ENCODE data around the gene SKP1. TPM values are rescaled to one million over a fixed set of nuclear protein-coding genes. Genes with fewer than 3 reads are reported as not detected.

SKP1 gene
- total RNA-seq, 2 experiments from 2014 or later = 218 to 265 TPM

DNA sequence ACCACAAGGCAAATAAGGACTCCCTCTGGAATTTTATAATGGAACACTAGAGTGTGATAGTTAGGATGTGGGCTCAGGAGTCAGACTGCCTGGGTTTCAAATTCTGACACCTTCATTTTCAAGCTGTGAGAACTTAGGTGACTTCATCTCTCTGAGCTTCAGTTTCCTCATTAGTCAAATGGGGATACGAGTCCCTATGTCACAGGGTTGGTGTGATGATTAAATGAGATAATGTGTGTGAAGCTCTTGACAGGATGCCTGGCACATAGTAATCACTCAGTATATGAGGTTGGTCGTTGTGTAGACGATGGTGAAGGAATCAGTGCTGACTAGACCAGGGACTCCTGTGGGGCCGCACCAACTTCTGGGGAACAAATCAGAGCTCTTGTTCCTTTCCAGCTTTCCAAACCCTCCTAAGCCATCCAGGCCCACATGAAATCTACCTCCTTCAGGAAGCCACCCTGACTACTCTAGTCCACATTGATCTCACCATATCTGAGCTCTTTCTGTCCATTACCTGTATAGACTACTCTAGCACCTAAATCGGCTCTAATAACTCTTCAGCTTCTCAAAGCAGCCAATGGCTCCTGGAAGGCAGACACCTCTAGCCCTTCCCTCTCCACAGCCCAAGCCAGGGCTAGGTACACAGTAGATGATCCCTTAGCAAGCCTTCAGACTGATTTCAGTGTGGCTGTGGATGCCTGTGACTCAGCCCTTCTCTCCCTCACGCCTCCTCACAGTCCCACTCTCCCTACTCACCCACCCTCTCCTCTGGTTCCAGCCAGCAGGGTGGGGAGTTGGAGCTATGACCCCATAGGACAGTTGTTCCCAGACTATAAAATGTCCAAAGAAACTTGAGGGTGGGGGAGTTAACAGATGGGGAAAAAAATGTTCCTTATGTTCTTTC is 64.8 kb downstream of the SKP1 start:
- peak overlapping the region; percentile 89 for H3K27ac Mint-ChIP-seq
- peak overlapping the region; percentile 85 for H3K4me3 Mint-ChIP-seq
- H3K27me3 Mint-ChIP-seq = no peaks in the 10 kb centered on the region
- peak; percentile 71 for DNase-seq
- ChIA-PET CTCF (interaction anchor here (0.6 to 12.0 kb wide), 17 partner anchors 9 to 258 kb away, joined by 3 to 109 read pairs (median 4); no protein-coding TSS in a partner anchor), POLR2A (interaction anchor here (0.5 to 4.9 kb wide), 20 partner anchors 9 to 107 kb away, joined by 3 to 59 read pairs (median 4); no protein-coding TSS in a partner anchor)
- peaks cover 17% of the 10 kb centered on the region for H3K36me3 Mint-ChIP-seq (ENCODE audit: low read depth)
- H3K9me3 Mint-ChIP-seq (ENCODE audit: low read depth) = no peaks in the 10 kb centered on the region
- intact Hi-C loops (cut with DNase I, micrococcal nuclease) = loop anchor here (1.0 to 5.0 kb wide), 8 partner anchors 9 to 415 kb away; partner anchors contain the start of genes C5orf15 (in 1 of the 2), JADE2 (in 1 of the 2) and PPP2CA (in 1 of the 2)
- H3K4me1 Mint-ChIP-seq = peaks cover 53% of the 10 kb centered on the region
- ATAC-seq = peak; percentile 76

DNA sequence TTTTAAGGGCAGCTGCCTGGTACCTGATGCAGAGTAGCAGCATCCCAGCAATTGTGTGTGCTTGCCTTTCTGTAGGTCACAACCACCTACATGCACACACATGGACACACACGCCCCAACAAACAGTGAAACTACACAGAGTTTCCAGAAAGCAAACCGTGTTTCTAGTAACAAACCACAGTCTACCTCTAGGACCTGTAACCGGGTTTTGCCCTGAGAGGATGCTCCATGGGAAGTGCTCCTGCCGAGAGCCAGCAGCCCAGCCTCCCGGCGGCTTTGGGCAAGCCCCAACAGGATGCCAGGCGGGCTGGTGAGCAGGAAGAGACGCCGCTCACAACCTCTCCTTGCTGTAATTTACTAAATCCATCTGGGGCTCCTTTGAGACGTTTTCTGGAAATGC is 66.4 kb downstream of the SKP1 start:
- peaks cover 3% of the 10 kb centered on the region for H3K36me3 Mint-ChIP-seq (ENCODE audit: low read depth)
- DNase-seq = peak; percentile 63
- intact Hi-C loops (cut with DNase I, micrococcal nuclease) = loop anchor here in 1 of 2 experiments (5.0 kb wide), 3 partner anchors 117 to 417 kb away; partner anchors contain the start of genes C5orf15, JADE2 and PPP2CA
- no peak for ATAC-seq
- peak overlapping the region; percentile 85 for H3K4me3 Mint-ChIP-seq
- H3K9me3 Mint-ChIP-seq (ENCODE audit: low read depth) = no peaks in the 10 kb centered on the region
- ChIA-PET POLR2A (interaction anchor here (0.6 to 4.9 kb wide), 3 partner anchors 10 to 66 kb away, joined by 3 to 59 read pairs (median 15); no protein-coding TSS in a partner anchor), CTCF (interaction anchor here (1.2 to 12.0 kb wide), 6 partner anchors 18 to 70 kb away, joined by 4 to 109 read pairs (median 22); no protein-coding TSS in a partner anchor)
- no peaks in the 10 kb centered on the region for H3K27me3 Mint-ChIP-seq
- H3K4me1 Mint-ChIP-seq = peaks cover 63% of the 10 kb centered on the region
- peak overlapping the region; percentile 89 for H3K27ac Mint-ChIP-seq

DNA sequence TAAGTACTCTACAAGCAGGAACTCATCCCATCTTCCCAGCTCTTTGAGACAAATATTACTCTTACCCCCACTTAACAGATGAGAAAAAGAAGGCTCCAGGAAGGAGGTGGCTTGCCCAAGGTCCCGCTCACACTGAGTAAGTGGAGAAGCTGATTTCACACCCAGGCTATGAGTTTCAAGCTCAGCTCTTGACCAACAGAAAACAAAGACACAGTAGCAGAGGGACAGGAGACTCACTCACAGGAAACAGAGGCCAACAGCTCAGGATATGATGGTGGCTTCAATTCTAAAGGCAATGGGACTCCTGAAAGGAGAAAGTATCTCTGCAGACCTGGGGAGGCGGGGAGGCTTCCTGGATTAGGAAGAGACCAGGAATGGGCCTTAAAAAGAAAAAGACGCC is 69.0 kb downstream of the SKP1 start:
- Mint-ChIP-seq H3K4me1 (peaks cover 80% of the 10 kb centered on the region), H3K9me3 (ENCODE audit: low read depth) (no peaks in the 10 kb centered on the region), H3K27me3 (no peaks in the 10 kb centered on the region), H3K4me3 (no peak overlapping the region), H3K27ac (peak overlapping the region; percentile 18), H3K36me3 (ENCODE audit: low read depth) (no peaks in the 10 kb centered on the region)
- POLR2A ChIA-PET = interaction anchor here (1.7 kb wide), 1 partner anchor 11 kb away, joined by 5 read pairs; no protein-coding TSS in a partner anchor
- CTCF ChIA-PET = interaction anchor here (0.5 to 1.2 kb wide), 5 partner anchors 24 to 1640 kb away, joined by 3 to 4 read pairs (median 3); no protein-coding TSS in a partner anchor
- no peak for ATAC-seq
- no peak for DNase-seq
- intact Hi-C loops (cut with DNase I, micrococcal nuclease) = no loop called here

DNA sequence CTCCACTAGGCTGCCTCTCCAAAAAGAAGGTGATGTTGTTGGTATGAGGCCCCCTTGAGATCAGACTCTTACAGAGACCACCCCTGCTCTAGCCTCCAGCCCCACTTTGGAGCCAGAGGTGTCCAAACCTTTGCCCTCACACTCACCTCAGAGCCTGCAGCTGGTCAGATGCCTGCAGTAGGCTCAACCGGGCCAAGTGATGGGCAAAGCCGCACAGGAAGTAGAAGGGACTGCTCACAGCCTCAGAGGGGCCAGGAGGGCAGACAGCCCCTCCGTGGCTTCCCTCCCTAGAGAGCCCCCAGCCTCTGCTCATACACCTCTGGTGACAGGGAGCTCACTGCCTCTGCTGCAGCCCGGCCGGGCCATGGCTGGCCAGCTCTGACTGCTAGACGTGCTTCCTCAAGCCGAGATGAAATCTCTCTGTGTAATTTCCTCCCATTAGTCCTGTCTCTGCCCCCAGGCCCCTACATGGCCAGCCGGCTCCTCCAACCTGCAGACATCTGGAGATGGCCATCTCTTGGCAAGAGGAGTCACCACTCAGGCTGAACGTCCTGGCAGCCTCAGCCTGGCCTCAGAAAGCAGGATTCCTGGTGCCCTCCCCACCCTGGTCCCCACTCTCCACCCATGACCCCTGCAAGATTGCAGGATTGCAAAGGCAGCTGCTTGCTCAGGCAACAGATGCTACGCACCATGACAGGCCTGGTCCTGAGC is 69.6 kb downstream of the SKP1 start:
- Mint-ChIP-seq H3K27ac (peak overlapping the region; percentile 60), H3K4me1 (peaks cover 76% of the 10 kb centered on the region), H3K9me3 (ENCODE audit: low read depth) (no peaks in the 10 kb centered on the region), H3K36me3 (ENCODE audit: low read depth) (no peaks in the 10 kb centered on the region), H3K27me3 (no peaks in the 10 kb centered on the region), H3K4me3 (no peak overlapping the region)
- POLR2A ChIA-PET = interaction anchor here (1.7 kb wide), 1 partner anchor 12 kb away, joined by 5 read pairs; no protein-coding TSS in a partner anchor
- DNase-seq (no peak), ATAC-seq (no peak)
- CTCF ChIA-PET = interaction anchor here (0.5 to 1.2 kb wide), 4 partner anchors 25 to 1639 kb away, joined by 3 to 4 read pairs (median 4); no protein-coding TSS in a partner anchor
- intact Hi-C loops (cut with DNase I, micrococcal nuclease) = no loop called here

DNA sequence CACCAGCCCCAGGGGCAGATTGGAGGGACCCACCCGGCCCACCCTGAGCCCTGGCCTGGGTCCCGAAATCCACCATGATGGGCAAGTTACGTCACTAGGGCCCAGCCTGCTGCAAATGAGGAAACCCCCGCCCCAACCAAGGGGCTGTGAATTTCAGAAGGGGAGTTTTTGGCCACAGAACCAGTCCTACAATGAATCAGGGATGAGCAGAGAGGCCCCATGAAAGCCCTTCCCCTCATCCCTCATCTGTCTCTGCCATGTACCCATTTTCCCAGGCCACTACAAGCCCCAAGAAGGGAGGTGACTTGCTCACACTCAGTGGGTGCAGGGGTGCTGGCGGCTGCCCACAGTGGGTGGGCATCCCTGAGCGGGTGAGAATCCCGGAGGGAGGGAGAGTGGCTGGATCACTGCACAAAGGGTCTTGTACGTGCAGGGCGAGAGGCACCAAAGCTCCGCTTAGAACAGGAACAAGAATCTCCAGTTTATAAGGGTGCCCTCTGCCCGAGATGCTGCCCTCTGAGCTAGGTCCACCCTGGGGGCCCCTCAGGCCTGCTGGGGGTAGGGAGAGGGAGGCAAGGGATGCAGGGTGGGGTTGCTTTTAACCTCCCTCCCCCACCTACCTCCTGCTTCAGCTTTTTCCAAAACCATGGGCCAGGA is 72.6 kb downstream of the SKP1 start:
- DNase-seq (peak; percentile 73), ATAC-seq (peak; percentile 5)
- H3K9me3 Mint-ChIP-seq (ENCODE audit: low read depth) = no peaks in the 10 kb centered on the region
- no peaks in the 10 kb centered on the region for H3K36me3 Mint-ChIP-seq (ENCODE audit: low read depth)
- peaks cover 84% of the 10 kb centered on the region for H3K4me1 Mint-ChIP-seq
- H3K4me3 Mint-ChIP-seq = peak overlapping the region; percentile 60
- H3K27me3 Mint-ChIP-seq = no peaks in the 10 kb centered on the region
- H3K27ac Mint-ChIP-seq = peak overlapping the region; percentile 89
- intact Hi-C loops (cut with DNase I, micrococcal nuclease) = loop anchor here in 1 of 2 experiments (1.0 kb wide), 1 partner anchor 7 kb away; no protein-coding TSS in a partner anchor
- ChIA-PET POLR2A (interaction anchor here (0.7 to 1.2 kb wide), 6 partner anchors 8 to 36 kb away, joined by 3 to 12 read pairs (median 3); no protein-coding TSS in a partner anchor), CTCF (interaction anchor here (0.6 to 7.3 kb wide), 11 partner anchors 14 to 424 kb away, joined by 3 to 106 read pairs (median 8); no protein-coding TSS in a partner anchor)

DNA sequence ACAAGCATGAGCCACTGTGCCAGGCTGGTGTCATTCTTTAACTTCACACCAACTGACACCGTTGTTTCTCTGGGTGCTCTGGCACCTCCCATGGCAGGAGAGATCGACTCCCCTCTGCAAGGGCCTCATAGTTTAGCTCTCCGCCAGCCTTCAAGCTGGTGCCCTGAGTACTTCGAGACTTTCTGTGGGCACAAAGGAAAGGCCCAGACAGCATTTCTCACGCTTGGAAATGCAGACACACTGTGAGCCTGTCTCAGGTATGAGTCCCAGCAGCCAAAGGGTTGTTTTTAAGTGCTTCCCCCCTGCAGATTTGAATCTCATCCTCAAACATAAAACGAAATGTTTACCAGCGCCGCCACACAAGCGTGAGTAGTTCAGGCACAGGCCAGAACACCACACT is 73.4 kb downstream of the SKP1 start:
- peaks cover 91% of the 10 kb centered on the region for H3K4me1 Mint-ChIP-seq
- H3K36me3 Mint-ChIP-seq (ENCODE audit: low read depth) = no peaks in the 10 kb centered on the region
- no peaks in the 10 kb centered on the region for H3K27me3 Mint-ChIP-seq
- peak; percentile 77 for DNase-seq
- no peaks in the 10 kb centered on the region for H3K9me3 Mint-ChIP-seq (ENCODE audit: low read depth)
- intact Hi-C loops (cut with DNase I, micrococcal nuclease) = loop anchor here in 1 of 2 experiments (1.0 kb wide), 1 partner anchor 8 kb away; no protein-coding TSS in a partner anchor
- peak overlapping the region; percentile 89 for H3K27ac Mint-ChIP-seq
- ATAC-seq = peak; percentile 37
- CTCF ChIA-PET = interaction anchor here (0.8 to 7.3 kb wide), 9 partner anchors 14 to 63 kb away, joined by 3 to 106 read pairs (median 42); no protein-coding TSS in a partner anchor
- peak overlapping the region; percentile 22 for H3K4me3 Mint-ChIP-seq
- POLR2A ChIA-PET = interaction anchor here (0.7 to 1.0 kb wide), 3 partner anchors 9 to 35 kb away, joined by 3 to 12 read pairs (median 3); no protein-coding TSS in a partner anchor

DNA sequence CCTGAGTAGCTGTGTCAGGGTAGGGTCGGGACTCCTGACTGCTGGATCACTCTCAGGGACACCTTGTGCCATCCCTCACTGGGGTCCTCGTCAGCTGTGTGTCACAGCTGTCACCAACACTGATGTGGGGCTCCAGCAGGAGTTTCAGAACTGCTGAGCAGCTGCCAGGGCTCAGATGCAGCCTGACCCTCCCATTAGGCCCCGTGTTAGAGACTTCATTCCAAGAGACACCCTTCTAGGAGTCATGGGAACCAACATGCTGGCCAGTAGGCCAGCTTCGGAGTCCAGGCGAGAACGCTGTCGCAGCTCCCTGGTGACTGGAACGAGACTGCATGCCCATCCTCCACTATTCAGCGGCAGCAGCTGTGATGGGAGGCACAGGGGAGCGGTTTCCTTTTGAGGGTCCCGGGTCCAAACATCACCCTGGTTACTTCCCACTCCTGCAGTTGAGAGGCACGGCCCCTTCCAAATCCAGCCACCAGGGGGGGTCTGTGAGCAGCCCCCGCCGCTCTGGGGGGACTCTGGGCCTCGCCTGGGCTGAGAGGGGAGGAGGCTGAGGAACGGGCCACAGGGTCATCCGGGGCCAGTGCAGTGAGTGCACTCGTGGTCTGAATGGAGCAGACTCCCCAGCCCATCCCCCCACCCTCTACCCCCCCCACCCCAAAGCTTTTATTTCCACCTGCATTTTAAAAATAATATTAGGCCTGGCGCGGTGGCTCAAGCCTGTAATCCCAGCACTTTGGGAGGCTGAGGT is 74.9 kb downstream of the SKP1 start:
- intact Hi-C loops (cut with DNase I, micrococcal nuclease) = no loop called here
- Mint-ChIP-seq H3K27ac (no peak overlapping the region), H3K4me1 (peaks cover 93% of the 10 kb centered on the region), H3K36me3 (ENCODE audit: low read depth) (peaks cover 1% of the 10 kb centered on the region), H3K9me3 (ENCODE audit: low read depth) (no peaks in the 10 kb centered on the region), H3K27me3 (peaks cover 2% of the 10 kb centered on the region), H3K4me3 (no peak overlapping the region)
- ChIA-PET POLR2A (interaction anchor here (0.6 to 5.1 kb wide), 4 partner anchors 11 to 124 kb away, joined by 3 to 59 read pairs (median 4); partner anchors contain the start of genes PPP2CA and TCF7), CTCF (interaction anchor here (0.6 to 7.3 kb wide), 21 partner anchors 12 to 95 kb away, joined by 3 to 106 read pairs (median 16); no protein-coding TSS in a partner anchor)
- DNase-seq (peak; percentile 84), ATAC-seq (peak; percentile 11)

GRCh38 chr5:134100283-134101091 is 76.3 kb downstream of the SKP1 start:
- H3K27ac Mint-ChIP-seq = peak overlapping the region; percentile 84
- peak; percentile 94 for DNase-seq
- peaks cover 2% of the 10 kb centered on the region for H3K27me3 Mint-ChIP-seq
- POLR2A ChIA-PET = interaction anchor here (0.6 to 5.1 kb wide), 20 partner anchors 9 to 1609 kb away, joined by 3 to 59 read pairs (median 4); partner anchors contain the start of genes IRF1 and TCF7
- no peaks in the 10 kb centered on the region for H3K9me3 Mint-ChIP-seq (ENCODE audit: low read depth)
- intact Hi-C loops (cut with DNase I, micrococcal nuclease) = loop anchor here (1.0 kb wide), 6 partner anchors 11 to 61 kb away; no protein-coding TSS in a partner anchor
- H3K36me3 Mint-ChIP-seq (ENCODE audit: low read depth) = peaks cover 1% of the 10 kb centered on the region
- H3K4me1 Mint-ChIP-seq = peaks cover 83% of the 10 kb centered on the region
- H3K4me3 Mint-ChIP-seq = peak overlapping the region; percentile 40
- CTCF ChIA-PET = interaction anchor here (0.6 to 7.3 kb wide), 23 partner anchors 11 to 487 kb away, joined by 3 to 106 read pairs (median 16); no protein-coding TSS in a partner anchor
- ATAC-seq = peak; percentile 80

GRCh38 chr5:134099939-134100282 is 76.8 kb downstream of the SKP1 start:
- peak overlapping the region; percentile 40 for H3K4me3 Mint-ChIP-seq
- H3K27ac Mint-ChIP-seq = peak overlapping the region; percentile 84
- H3K36me3 Mint-ChIP-seq (ENCODE audit: low read depth) = peaks cover 1% of the 10 kb centered on the region
- peaks cover 79% of the 10 kb centered on the region for H3K4me1 Mint-ChIP-seq
- ChIA-PET POLR2A (interaction anchor here (0.6 to 5.1 kb wide), 20 partner anchors 9 to 1609 kb away, joined by 3 to 59 read pairs (median 4); partner anchors contain the start of genes IRF1 and TCF7), CTCF (interaction anchor here (0.6 to 7.3 kb wide), 21 partner anchors 10 to 488 kb away, joined by 3 to 106 read pairs (median 18); no protein-coding TSS in a partner anchor)
- intact Hi-C loops (cut with DNase I, micrococcal nuclease) = loop anchor here (1.0 kb wide), 6 partner anchors 11 to 61 kb away; no protein-coding TSS in a partner anchor
- DNase-seq (no peak), ATAC-seq (peak; percentile 0)
- no peaks in the 10 kb centered on the region for H3K9me3 Mint-ChIP-seq (ENCODE audit: low read depth)
- peaks cover 2% of the 10 kb centered on the region for H3K27me3 Mint-ChIP-seq
